Mesodermal cell (in vitro differentiated cells): Measurements from ENCODE around the gene LZTFL1.

Experiments
- H3K27ac ChIP-seq: 2 replicates; pipeline ENCODE4 v1.7.0; 2013; ENCODE audit warnings: mild to moderate bottlenecking, low read depth, low read length, moderate library complexity; ENCODE audit not compliant: severe bottlenecking
- H3K36me3 ChIP-seq: 2 replicates; pipeline ENCODE4 v1.7.1; 2013; ENCODE audit warnings: mild to moderate bottlenecking, low read length, moderate library complexity; ENCODE audit not compliant: control insufficient read depth, insufficient read depth
- H3K4me1 ChIP-seq: one replicate; pipeline ENCODE4 v1.7.1; 2013; ENCODE audit warnings: mild to moderate bottlenecking, low read length; ENCODE audit not compliant: insufficient read depth, control insufficient read depth, poor library complexity, severe bottlenecking
- H3K4me3 ChIP-seq: 2 replicates; pipeline ENCODE4 v1.7.0; 2013; ENCODE audit warnings: low read length, control low read depth, mild to moderate bottlenecking; ENCODE audit not compliant: insufficient read depth, poor library complexity, severe bottlenecking; ENCODE audit errors: extremely low read depth
- H3K9me3 ChIP-seq: 2 replicates; pipeline ENCODE4 v1.7.1; 2013; ENCODE audit warnings: mild to moderate bottlenecking, low read length, moderate library complexity; ENCODE audit not compliant: control insufficient read depth
- WGBS, 2 experiments: methylation state at CpG; one replicate each; pipeline ENCODE4 v1.1.5; 2013; ENCODE audit warnings: missing lambda C conversion rate in 2 of 2; ENCODE audit not compliant: insufficient coverage in 2 of 2; 5-methylcytosine and 5-hydroxymethylcytosine counted together

The LZTFL1 gene

GRCh38 chr3:45878124-45878523, 36.2 kb upstream of the LZTFL1 start:
- no peaks in the 10 kb centered on the region for H3K9me3 ChIP-seq
- H3K4me3 ChIP-seq = no peak overlapping the region
- WGBS, 2 experiments = no CpG with 5 or more reads among the region's 2 CpGs
- H3K36me3 ChIP-seq = no peaks in the 10 kb centered on the region
- no peak overlapping the region for H3K27ac ChIP-seq
- H3K4me1 ChIP-seq = no peaks in the 10 kb centered on the region

- WGBS, 2 experiments = 94 to 100% methylated on average over 2 of the region's 5 CpGs
- H3K4me3 ChIP-seq = no peak overlapping the region
- no peaks in the 10 kb centered on the region for H3K4me1 ChIP-seq
- no peak overlapping the region for H3K27ac ChIP-seq
- H3K9me3 ChIP-seq = no peaks in the 10 kb centered on the region
- H3K36me3 ChIP-seq = no peaks in the 10 kb centered on the region
These were observed 32.9 kb upstream of the LZTFL1 start for GRCh38 chr3:45874677-45875346.

GRCh38 chr3:45873638-45874037, 31.7 kb upstream of the LZTFL1 start:
- H3K9me3 ChIP-seq = no peaks in the 10 kb centered on the region
- H3K4me3 ChIP-seq = no peak overlapping the region
- H3K36me3 ChIP-seq = no peaks in the 10 kb centered on the region
- WGBS, 2 experiments = 89% methylated on average over 4 of the region's 4 CpGs
- H3K4me1 ChIP-seq = no peaks in the 10 kb centered on the region
- H3K27ac ChIP-seq = no peak overlapping the region

- H3K4me1 ChIP-seq = no peaks in the 10 kb centered on the region
- no peaks in the 10 kb centered on the region for H3K36me3 ChIP-seq
- H3K9me3 ChIP-seq = no peaks in the 10 kb centered on the region
These were observed 31.1 kb upstream of the LZTFL1 start for GRCh38 chr3:45873036-45873435.

GRCh38 chr3:45872569-45872968, 30.6 kb upstream of the LZTFL1 start:
- H3K9me3 ChIP-seq = no peaks in the 10 kb centered on the region
- no peaks in the 10 kb centered on the region for H3K4me1 ChIP-seq
- no peak overlapping the region for H3K4me3 ChIP-seq
- WGBS, 2 experiments = 61 to 74% methylated on average over 2 of the region's 2 CpGs
- H3K36me3 ChIP-seq = no peaks in the 10 kb centered on the region
- H3K27ac ChIP-seq = no peak overlapping the region

More at GRCh38 chr3:45873036-45873435, 31.1 kb upstream of the LZTFL1 start:
- Histone ChIP-seq H3K4me3 (no peak overlapping the region), H3K27ac (no peak overlapping the region)

GRCh38 chr3:45871780-45872179, 29.9 kb upstream of the LZTFL1 start:
- Histone ChIP-seq H3K4me1 (no peaks in the 10 kb centered on the region), H3K9me3 (no peaks in the 10 kb centered on the region), H3K36me3 (no peaks in the 10 kb centered on the region), H3K27ac (no peak overlapping the region), H3K4me3 (no peak overlapping the region)
- 86 to 100% methylated on average over 2 to 4 of the region's 6 CpGs for WGBS, 2 experiments

- WGBS, 2 experiments = 75 to 93% methylated on average over 1 to 3 of the region's 4 CpGs
- no peaks in the 10 kb centered on the region for H3K4me1 ChIP-seq
These were observed 28.2 kb upstream of the LZTFL1 start for GRCh38 chr3:45870099-45870498.

GRCh38 chr3:45869638-45870037, 27.7 kb upstream of the LZTFL1 start:
- WGBS, 2 experiments = no CpG with 5 or more reads among the region's 3 CpGs
- Histone ChIP-seq H3K36me3 (no peaks in the 10 kb centered on the region), H3K9me3 (no peaks in the 10 kb centered on the region), H3K4me3 (no peak overlapping the region), H3K4me1 (no peaks in the 10 kb centered on the region), H3K27ac (no peak overlapping the region)

More at GRCh38 chr3:45870099-45870498, 28.2 kb upstream of the LZTFL1 start:
- no peak overlapping the region for H3K27ac ChIP-seq
- no peaks in the 10 kb centered on the region for H3K36me3 ChIP-seq
- H3K9me3 ChIP-seq = no peaks in the 10 kb centered on the region
- H3K4me3 ChIP-seq = no peak overlapping the region

- Histone ChIP-seq H3K36me3 (no peaks in the 10 kb centered on the region), H3K4me1 (no peaks in the 10 kb centered on the region), H3K4me3 (no peak overlapping the region), H3K27ac (no peak overlapping the region), H3K9me3 (no peaks in the 10 kb centered on the region)
- WGBS, 2 experiments = 85 to 86% methylated on average over 1 to 2 of the region's 2 CpGs
These were observed 26.7 kb upstream of the LZTFL1 start for GRCh38 chr3:45868650-45869049.

- 75% methylated on average over 2 of the region's 2 CpGs; no CpG with 5 or more reads in 1 of the 2 experiments for WGBS, 2 experiments
- Histone ChIP-seq H3K4me1 (no peaks in the 10 kb centered on the region), H3K27ac (no peak overlapping the region), H3K9me3 (peaks cover 4% of the 10 kb centered on the region), H3K36me3 (no peaks in the 10 kb centered on the region), H3K4me3 (no peak overlapping the region)
These were observed 26.3 kb upstream of the LZTFL1 start for GRCh38 chr3:45868213-45868612.

- no peak overlapping the region for H3K4me3 ChIP-seq
- H3K9me3 ChIP-seq = peaks cover 5% of the 10 kb centered on the region
- no peaks in the 10 kb centered on the region for H3K4me1 ChIP-seq
- WGBS, 2 experiments = 100% methylated on average over 1 to 2 of the region's 6 CpGs
- H3K36me3 ChIP-seq = no peaks in the 10 kb centered on the region
- no peak overlapping the region for H3K27ac ChIP-seq
These were observed 23.6 kb upstream of the LZTFL1 start for GRCh38 chr3:45865563-45865962.
